Body of pancreas (tissue), 4 donors: Measurements from ENCODE around the gene PSME4. TPM values are rescaled to one million over a fixed set of nuclear protein-coding genes. Genes with fewer than 3 reads are reported as not detected.

Source experiments
- ATAC-seq: fragments of 150-250 bp; one replicate; pipeline ENCODE4 v1.9.1; 2016
- DNase-seq, 4 donors: peaks; one replicate each; pipeline ENCODE4 v3.0.0-alpha.2; 2019
- H3K27ac ChIP-seq, 4 donors: fragments of 200-600 bp; sonication (generic); 1 replicate in 3 of 4; 2 replicates in 1 of 4; pipeline versions ENCODE4 v1.5.1 to v1.6.1; 2016 to 2019; ENCODE audit warnings: mild to moderate bottlenecking in 1 of 4, mixed read lengths in 1 of 4, moderate library complexity in 1 of 4
- H3K27me3 ChIP-seq, 2 donors: fragments of 200-600 bp; sonication (generic); one replicate each; pipeline ENCODE4 v1.6.0; 2016; ENCODE audit warnings: mild to moderate bottlenecking in 1 of 2
- H3K36me3 ChIP-seq, 2 donors: fragments of 200-600 bp; sonication (generic); replicated peaks in 1 of 2; 2 replicates each; pipeline ENCODE4 v1.5.1; 2016; ENCODE audit warnings: low read depth in 2 of 2; ENCODE audit not compliant: insufficient read depth in 1 of 2
- H3K4me1 ChIP-seq: fragments of 200-600 bp; sonication (generic); one replicate; pipeline ENCODE4 v1.6.0; 2016
- H3K4me3 ChIP-seq, 2 donors: fragments of 200-600 bp; sonication (generic); 1 replicate in 1 of 2; 2 replicates in 1 of 2; pipeline ENCODE4 v1.5.1; 2016 to 2019
- H3K9me3 ChIP-seq, 3 donors: fragments of 200-600 bp; sonication (generic); 1 replicate in 2 of 3; 2 replicates in 1 of 3; pipeline ENCODE4 v1.5.1; 2016
- POLR2A ChIP-seq, 3 donors: fragments of 450-650 bp; IDR thresholded peaks; one replicate each; pipeline ENCODE4 v1.6.1; 2016; ENCODE audit warnings: antibody characterized with exemption in 3 of 3, mild to moderate bottlenecking in 2 of 3
- WGBS, 2 donors: methylation state at CpG; one replicate each; pipeline ENCODE4 v1.1.5; 2017; 5-methylcytosine and 5-hydroxymethylcytosine counted together
- intact Hi-C: fragments of 100-400 bp; cut with DNase I; formaldehyde crosslinking; loops from one replicate; pipeline ENCODE4 v1.15.1; 2023
- total RNA-seq, 2 donors: library from RNA; depleted of rRNA; stranded (reverse); fragments of >200 nt; gene quantifications; one replicate each; pipeline ENCODE4 v1.1.0, GENCODE V29; 2016
- TF ChIP-seq, protein P1 (sequence below), 7 experiments: fragments of 450-650 bp in 4 of 7; fragments of 200-600 bp in 3 of 7; sonication (generic) in 3 of 7; IDR thresholded peaks; one replicate each; pipeline ENCODE4 v1.5.1; 2016 to 2019; ENCODE audit warnings: antibody characterized with exemption in 7 of 7

The PSME4 gene
- total RNA-seq, 2 donors from 2014 or later: 19.1 to 28.0 TPM

DNA sequence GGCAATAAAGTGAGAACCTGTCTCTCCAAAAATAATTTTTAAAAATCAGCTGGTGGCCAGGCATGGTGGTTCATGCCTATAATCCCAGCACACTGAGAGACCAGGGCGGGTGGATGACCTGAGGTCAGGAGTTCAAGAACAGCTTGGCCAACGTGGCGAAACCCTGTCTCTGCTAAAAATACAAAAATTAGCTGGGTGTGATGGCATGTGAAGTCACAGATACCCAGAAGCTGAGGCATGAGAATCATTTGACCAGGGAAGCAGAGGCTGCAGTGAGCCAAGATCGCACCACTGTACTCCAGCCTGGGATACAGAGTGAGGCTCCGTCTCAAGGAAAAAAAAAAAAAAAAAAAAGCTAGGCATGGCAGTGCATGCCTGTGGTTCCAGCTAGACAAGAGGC lies 103.6 kb downstream of the PSME4 start:
- Histone ChIP-seq H3K9me3 (no peaks in the 10 kb centered on the region), H3K27ac (no peak overlapping the region), H3K27me3 (no peaks in the 10 kb centered on the region), H3K36me3 (peaks cover 0 to 15% of the 10 kb centered on the region in 2 donors), H3K4me3 (no peak overlapping the region), H3K4me1 (no peaks in the 10 kb centered on the region)
- no peak for TF ChIP-seq POLR2A (IDR thresholded peaks at IDR 0.05)
- TF ChIP-seq, protein P1, sequence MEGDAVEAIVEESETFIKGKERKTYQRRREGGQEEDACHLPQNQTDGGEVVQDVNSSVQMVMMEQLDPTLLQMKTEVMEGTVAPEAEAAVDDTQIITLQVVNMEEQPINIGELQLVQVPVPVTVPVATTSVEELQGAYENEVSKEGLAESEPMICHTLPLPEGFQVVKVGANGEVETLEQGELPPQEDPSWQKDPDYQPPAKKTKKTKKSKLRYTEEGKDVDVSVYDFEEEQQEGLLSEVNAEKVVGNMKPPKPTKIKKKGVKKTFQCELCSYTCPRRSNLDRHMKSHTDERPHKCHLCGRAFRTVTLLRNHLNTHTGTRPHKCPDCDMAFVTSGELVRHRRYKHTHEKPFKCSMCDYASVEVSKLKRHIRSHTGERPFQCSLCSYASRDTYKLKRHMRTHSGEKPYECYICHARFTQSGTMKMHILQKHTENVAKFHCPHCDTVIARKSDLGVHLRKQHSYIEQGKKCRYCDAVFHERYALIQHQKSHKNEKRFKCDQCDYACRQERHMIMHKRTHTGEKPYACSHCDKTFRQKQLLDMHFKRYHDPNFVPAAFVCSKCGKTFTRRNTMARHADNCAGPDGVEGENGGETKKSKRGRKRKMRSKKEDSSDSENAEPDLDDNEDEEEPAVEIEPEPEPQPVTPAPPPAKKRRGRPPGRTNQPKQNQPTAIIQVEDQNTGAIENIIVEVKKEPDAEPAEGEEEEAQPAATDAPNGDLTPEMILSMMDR (IDR thresholded peaks at IDR 0.05): no peak
- DNase-seq: no peak
- intact Hi-C loops: no loop called here
- 92 to 100% methylated on average over 5 of the region's 5 CpGs for WGBS, 2 donors
- ATAC-seq: no peak

DNA sequence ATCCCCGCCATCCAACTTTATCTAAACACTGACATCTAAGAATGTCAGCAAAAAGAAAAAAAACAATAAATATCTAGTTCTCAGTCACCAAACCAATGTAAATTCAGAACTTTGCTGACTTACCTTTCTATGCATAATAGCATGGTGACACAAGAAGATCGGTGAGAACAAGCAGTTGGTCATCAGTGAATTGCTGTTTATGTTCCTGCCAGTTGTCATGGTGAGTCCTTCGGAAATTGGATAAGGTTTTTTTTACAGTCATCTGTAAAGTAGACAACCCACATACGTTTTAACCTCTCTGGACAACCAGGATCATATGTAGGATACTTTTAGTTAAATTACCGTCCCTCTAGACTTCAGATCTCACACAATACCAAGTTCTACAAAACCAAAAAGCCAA lies 104.8 kb downstream of the PSME4 start:
- Histone ChIP-seq H3K27me3 (no peaks in the 10 kb centered on the region), H3K9me3 (no peaks in the 10 kb centered on the region), H3K4me1 (no peaks in the 10 kb centered on the region), H3K27ac (peak overlapping the region in 1 of 4 donors; percentile 21), H3K36me3 (peaks cover 0 to 15% of the 10 kb centered on the region in 2 donors), H3K4me3 (no peak overlapping the region)
- ATAC-seq: no peak
- DNase-seq: no peak
- intact Hi-C loops: no loop called here
- TF ChIP-seq, protein P1 (IDR thresholded peaks at IDR 0.05): no peak
- no peak for TF ChIP-seq POLR2A (IDR thresholded peaks at IDR 0.05)
- 79 to 82% methylated on average over 5 of the region's 5 CpGs for WGBS, 2 donors

DNA sequence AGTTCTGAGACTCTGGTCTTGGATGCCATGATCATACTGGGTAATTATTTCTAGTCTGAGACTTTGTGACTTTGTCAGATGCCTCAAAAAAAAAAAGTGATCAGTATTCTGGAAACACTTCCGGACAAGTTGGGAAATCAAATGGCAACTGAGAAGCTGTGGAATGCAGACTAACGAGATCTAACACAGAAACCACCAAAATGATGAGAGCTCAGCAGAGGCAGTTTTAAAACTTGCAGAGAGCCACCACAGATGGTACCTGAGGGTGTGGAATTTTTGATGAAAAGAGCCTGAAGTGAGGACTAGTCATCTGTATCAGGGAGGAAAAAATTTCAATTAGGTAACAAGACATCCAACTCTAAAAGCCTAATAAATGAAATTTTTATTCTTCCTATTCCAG lies 105.5 kb downstream of the PSME4 start:
- TF ChIP-seq POLR2A (IDR thresholded peaks at IDR 0.05): no peak
- TF ChIP-seq, protein P1 (IDR thresholded peaks at IDR 0.05): no peak
- H3K9me3 ChIP-seq: no peaks in the 10 kb centered on the region
- intact Hi-C loops: no loop called here
- H3K4me3 ChIP-seq: no peak overlapping the region
- H3K27ac ChIP-seq: peak overlapping the region in 1 of 4 donors; percentile 46
- WGBS, 2 donors: 55 to 63% methylated on average over 2 of the region's 2 CpGs
- peaks cover 0 to 15% of the 10 kb centered on the region in 2 donors for H3K36me3 ChIP-seq
- H3K27me3 ChIP-seq: no peaks in the 10 kb centered on the region
- no peaks in the 10 kb centered on the region for H3K4me1 ChIP-seq
- ATAC-seq (peak; percentile 45), DNase-seq (peak in 1 of 4 donors; percentile 17)

DNA sequence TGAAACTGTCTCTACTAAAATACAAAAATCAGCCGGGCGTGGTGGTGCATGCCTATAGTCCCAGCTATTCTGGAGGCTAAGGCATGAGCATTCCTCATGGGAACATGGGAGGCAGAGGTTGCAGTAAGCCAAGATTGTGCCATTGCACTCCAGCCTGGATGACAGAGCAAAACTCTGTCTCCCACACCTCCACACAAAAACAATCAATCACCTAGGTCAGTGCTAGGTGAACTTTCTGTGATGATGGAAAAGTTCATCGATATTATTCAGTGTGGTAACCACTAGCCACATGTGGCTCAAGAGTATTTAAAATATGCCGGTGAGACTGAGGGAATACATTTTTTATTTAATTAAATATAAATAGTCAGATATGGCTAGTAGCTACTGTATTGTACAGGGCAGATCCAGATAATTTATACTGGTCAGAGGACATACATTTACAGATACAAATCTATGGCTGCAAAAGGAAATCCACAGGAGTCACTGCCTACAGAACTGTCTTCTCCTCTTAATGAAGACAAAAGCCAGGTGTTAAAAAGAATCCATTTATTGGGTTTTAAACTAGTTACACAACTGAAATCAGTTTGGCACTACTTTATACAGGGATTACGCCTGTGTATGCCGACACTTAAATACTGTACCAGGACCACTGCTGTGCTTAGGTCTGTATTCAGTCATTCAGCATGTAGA lies 107.1 kb downstream of the PSME4 start:
- Histone ChIP-seq H3K27me3 (no peaks in the 10 kb centered on the region), H3K27ac (no peak overlapping the region), H3K36me3 (peaks cover 0 to 11% of the 10 kb centered on the region in 2 donors), H3K9me3 (no peaks in the 10 kb centered on the region), H3K4me1 (no peaks in the 10 kb centered on the region), H3K4me3 (no peak overlapping the region)
- 93 to 94% methylated on average over 6 of the region's 6 CpGs for WGBS, 2 donors
- no peak for TF ChIP-seq POLR2A (IDR thresholded peaks at IDR 0.05)
- TF ChIP-seq, protein P1 (IDR thresholded peaks at IDR 0.05): no peak
- intact Hi-C loops: no loop called here
- no peak for ATAC-seq
- no peak for DNase-seq

DNA sequence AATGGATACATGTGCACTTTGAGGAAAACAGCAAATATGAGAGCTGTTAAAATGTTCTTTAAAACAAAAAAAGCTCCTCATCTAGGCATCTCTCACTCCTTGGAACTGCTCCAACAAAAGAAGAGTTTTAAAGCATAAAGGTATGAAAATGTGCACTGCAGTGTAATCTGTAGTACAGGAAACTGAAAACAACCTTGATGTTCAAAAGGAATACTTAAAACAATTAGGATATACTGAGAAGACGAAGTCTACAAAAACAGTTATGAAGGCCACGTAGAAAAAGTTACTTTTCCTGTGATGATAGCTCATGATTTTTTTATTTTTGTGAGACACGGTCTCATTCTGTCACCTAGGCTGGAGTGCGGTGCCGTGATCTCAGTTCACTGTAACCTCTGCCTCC lies 109.0 kb downstream of the PSME4 start:
- TF ChIP-seq, protein P1 (IDR thresholded peaks at IDR 0.05): no peak
- WGBS, 2 donors: 96 to 97% methylated on average over 5 of the region's 5 CpGs
- ATAC-seq (no peak), DNase-seq (no peak)
- H3K27me3 ChIP-seq: no peaks in the 10 kb centered on the region
- H3K36me3 ChIP-seq: peaks cover 0 to 11% of the 10 kb centered on the region in 2 donors
- no peak overlapping the region for H3K4me3 ChIP-seq
- no peak overlapping the region for H3K27ac ChIP-seq
- intact Hi-C loops: no loop called here
- no peaks in the 10 kb centered on the region for H3K9me3 ChIP-seq
- no peaks in the 10 kb centered on the region for H3K4me1 ChIP-seq
